M059J (cell line): ENCODE measurements around the gene FKBP2. TPM values are rescaled to one million over a fixed set of nuclear protein-coding genes. Genes with fewer than 3 reads are reported as not detected.

Experiments used
- DNase-seq: peaks from one replicate; pipeline ENCODE4 v3.0.0-alpha.2; 2012; ENCODE audit warnings: low read depth
- total RNA-seq: library from RNA; depleted of rRNA; stranded (reverse); fragments of >200 nt; shearing (Covaris generic); gene quantifications from 2 replicates; pipeline ENCODE4 v1.2.3, GENCODE V29; 2014

Gene FKBP2
- total RNA-seq, 1 experiment from 2014 or later: 100 TPM

DNA sequence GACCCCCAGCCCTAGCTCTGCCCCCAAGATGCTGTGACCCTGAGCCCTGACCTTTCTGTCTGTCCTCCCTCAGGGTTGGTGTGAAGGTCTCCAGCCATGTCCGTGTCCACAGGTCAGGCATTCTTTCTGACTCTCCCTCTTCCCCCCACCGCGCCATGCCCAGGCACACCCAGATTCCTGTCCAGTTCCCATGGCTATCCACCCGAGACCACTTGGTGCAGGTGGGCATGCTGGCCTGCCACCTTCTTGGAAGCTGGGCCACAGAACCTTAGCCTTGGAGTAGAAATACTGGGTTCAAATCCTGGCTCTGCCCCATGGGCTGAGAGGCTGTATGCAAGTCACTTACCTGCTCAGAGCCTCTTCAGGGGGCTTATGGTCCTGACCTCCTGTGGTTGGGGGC is 8.1 kb downstream of the FKBP2 start:
- DNase-seq: no peak

DNA sequence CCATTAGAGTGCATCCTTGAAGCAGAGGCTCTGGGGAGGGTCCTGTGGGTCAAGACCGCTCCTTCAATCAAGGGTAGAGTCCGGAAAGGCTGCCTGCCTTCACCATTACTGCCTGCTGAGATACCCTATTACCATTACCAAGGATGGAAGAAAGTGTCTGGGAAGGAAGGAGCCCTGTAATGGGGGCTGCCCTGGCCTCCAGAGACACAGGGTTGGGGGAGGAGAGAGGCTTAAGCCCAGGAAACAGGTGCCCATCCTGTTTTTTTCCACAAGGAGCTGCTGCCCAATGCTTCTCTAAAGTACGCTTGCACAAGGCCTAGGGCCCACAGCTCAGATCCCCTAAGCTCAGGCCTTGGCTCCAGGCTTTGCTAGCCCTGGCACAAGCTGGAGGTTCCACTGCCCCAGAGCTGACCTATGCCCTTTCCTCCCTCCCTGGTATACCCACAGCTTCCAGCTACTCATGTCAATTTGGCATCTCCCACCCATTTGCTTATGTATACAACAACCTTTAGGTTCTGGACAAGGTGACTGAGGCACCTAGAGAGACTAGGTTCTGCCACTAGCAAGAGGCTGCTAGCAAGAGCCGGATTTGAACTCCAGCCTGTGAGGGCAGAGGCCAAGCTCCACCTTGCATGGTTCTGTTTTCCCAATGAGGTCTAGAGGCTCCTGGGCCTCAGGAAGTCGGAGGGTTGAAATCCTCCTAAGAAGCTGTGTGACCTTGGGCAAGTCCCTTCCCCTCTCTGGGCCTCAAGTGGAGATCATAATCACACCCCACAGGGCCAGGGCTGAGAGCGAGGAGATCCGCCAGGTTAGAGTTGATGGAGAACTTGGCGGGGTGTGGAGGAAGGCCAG is 8.9 kb downstream of the FKBP2 start:
- no peak for DNase-seq

DNA sequence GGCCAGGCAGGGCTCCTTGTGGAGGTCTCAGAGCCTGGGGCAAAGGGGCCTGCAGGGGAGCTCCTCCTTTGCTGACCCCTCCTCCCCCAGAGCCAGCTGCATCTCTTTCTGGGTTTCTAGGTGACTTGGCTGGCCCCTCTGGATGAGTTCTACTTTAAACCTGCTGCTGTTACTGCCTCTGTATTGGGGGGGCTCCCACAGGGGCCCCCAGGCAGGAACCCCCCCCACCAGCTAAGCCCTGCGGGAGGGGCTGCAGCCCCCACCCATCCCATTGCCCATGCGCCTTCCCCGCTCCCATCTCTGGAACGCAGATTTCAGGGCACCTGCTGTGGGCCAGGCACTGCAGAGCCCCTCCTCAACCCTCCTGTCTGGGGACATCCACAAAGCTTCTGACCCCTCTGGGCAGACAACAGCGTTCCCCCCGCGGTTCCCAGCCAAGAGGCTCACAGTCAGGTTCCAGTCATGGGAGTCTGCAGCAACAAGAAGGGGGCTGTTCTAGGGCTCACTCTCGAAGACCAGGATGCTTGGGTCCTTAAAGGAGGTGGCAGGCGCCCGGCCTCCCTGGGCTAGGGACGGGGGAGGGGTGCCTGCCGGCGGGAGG is 9.6 kb downstream of the FKBP2 start:
- DNase-seq: peak; percentile 40

GRCh38 chr11:64251016-64251752 is 10.3 kb downstream of the FKBP2 start, which contains the start of gene PLCB3:
Gene PLCB3 (plus strand): TSS chr11:64251530. CDS start chr11:64251650, 120 bp downstream.
- no peak for DNase-seq

DNA sequence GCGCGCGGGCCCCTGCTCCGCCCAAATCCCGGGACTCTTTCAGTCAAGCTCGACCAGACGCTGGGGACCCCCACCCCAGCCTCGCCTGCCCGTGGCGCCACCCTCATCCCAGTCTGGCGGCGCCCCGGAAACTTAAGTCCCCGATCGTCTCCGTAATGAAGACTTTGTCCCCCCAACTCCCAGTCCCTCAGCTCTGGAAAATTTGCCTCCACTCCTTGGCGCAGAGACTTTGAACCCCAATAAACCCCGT is 10.8 kb downstream of the FKBP2 start:
- no peak for DNase-seq

DNA sequence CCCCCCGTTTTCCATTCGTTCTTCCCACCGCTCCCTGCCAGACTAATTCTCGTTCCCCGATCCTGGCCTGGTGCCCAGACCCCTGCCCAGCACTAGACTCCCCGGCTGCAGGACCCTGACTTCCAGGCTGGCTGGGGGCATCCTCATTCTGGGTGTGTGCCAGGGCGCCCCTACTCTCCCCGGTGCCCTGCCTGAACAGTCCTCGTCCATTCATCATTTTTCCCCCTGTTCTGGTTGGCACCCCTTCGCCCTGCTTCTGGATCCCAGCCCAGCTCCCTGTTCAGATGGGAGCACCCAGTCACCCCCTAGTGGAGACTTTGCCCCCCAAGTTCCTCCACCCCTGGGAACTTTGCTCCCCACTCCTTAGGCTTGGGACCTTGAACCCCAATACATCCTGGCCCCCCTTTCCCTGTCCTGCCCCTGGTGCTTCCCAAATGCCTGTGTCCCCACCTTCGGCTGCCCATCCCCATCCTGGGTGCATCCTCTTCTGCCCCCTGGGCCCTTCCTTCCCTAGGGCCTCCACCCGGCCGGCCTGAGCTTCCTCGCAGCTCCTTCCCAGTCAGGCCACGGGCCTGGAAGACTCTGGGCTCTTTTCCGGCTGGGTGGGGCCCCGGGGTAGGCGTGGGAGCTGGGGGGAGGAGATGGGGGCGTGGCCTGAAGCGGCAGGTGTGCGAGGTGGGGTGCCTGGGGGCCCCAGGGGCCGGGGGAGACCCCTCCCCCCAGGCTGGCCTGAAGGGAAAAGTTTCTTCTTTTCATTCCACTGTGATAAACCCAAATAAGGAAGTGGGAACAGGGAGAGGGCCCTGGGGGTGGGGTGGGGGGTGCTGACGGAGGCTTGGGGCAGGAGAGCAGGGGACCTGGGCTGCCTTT is 11.3 kb downstream of the FKBP2 start:
- DNase-seq: peak; percentile 58

DNA sequence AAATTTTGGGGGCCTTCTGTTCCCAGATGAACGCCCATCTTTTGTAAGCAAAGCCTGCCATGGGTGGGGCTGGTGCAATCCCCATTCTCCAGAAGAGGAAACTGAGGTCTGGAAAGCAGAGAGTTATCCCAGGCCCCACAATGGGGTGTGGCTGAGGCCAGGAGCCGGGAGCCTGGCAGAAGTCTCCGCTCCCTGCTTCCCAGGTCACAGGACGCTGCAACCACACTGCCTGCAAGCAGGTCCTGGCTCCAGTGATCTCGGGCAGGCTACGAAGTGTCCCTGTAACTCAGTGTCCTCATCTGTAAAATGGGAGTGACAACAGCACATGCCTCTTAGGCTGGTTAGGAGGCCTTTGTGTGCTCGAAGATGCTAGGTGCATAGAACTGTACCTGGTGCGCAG is 12.1 kb downstream of the FKBP2 start:
- DNase-seq: no peak

- peak; percentile 59 for DNase-seq
Observed at GRCh38 chr11:64253481-64253880, 12.6 kb downstream of the FKBP2 start.

GRCh38 chr11:64254326-64254725 is 13.4 kb downstream of the FKBP2 start:
- no peak for DNase-seq

- DNase-seq: no peak
Observed at GRCh38 chr11:64255135-64256128, 14.5 kb downstream of the FKBP2 start.

DNA sequence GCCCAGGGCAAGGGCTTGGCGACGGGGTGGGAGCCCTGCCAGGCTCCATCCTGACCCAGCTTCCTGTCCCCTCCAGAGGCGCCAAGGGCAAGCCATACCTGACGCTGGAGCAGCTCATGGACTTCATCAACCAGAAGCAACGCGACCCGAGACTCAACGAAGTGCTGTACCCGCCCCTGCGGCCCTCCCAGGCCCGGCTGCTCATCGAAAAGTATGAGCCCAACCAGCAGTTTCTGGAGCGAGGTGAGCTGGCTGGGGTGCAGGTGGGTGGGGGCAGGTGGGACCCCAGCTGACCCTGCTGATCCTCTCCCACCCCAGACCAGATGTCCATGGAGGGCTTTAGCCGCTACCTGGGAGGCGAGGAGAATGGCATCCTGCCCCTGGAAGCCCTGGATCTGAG is 15.4 kb downstream of the FKBP2 start:
- DNase-seq: no peak

GRCh38 chr11:64258356-64258755 is 17.5 kb downstream of the FKBP2 start:
- DNase-seq: no peak

DNA sequence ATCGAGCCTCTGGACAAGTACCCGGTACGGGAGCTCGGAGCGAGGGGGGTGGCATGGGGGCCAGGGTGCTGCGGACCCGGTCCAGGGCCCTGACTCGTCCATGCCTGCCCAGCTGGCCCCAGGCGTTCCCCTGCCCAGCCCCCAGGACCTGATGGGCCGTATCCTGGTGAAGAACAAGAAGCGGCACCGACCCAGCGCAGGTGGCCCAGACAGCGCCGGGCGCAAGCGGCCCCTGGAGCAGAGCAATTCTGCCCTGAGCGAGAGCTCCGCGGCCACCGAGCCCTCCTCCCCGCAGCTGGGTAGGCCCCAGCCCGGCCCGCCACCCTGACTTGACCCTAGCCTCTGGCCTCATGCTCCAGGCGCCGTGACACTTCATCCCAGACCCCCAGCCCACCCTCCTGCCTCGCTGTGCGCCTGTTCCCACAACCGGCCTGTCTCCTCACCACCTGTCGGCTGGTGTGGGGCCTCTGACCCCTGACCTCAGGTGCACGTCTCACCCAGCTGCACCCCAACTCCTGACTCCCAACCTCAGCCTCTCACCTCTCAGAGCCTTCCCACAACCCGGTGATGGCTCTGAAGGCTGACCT is 18.1 kb downstream of the FKBP2 start:
- no peak for DNase-seq

DNA sequence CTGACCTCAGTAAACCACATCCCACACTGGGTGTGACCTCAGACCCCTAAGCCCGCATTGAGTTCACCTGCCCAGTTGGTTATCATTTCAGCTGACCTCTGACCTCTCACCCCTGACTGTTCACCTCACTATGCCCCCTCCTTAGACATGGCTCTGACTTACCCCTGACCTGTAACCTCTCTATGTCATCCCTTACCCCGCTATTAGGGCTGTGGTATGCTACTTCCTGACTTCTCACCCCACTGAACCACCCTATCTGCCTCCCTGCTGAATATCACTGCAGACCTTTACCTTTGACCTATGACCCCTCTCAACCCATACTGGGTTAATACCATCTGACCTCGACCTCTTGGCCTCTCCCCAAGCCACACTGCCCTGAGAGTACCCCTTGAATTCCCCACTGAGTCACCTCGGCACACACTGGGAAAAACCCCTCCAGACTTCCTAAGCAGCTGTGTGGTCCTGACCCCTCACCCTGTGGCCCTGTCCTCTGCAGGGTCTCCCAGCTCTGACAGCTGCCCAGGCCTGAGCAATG is 18.7 kb downstream of the FKBP2 start:
- DNase-seq: no peak

- DNase-seq: no peak
Observed at GRCh38 chr11:64260147-64260708, 19.3 kb downstream of the FKBP2 start.

GRCh38 chr11:64261556-64262080 is 20.7 kb downstream of the FKBP2 start:
- DNase-seq: no peak

- no peak for DNase-seq
Observed at GRCh38 chr11:64262271-64263002, 21.5 kb downstream of the FKBP2 start.
